SU-DHL-6 (cell line): Measurements from ENCODE around the gene CFAP251.

Experiments
- H2AFZ ChIP-seq: fragments of 200-600 bp; sonication (generic); 2 replicates; pipeline ENCODE4 v1.6.1; 2014; ENCODE audit warnings: low read depth, mild to moderate bottlenecking, moderate library complexity, mixed read lengths, antibody characterized with exemption, low read length; ENCODE audit not compliant: severe bottlenecking
- H3F3A ChIP-seq: fragments of 200-600 bp; shearing (Covaris generic); 2 replicates; pipeline ENCODE4 v1.6.0; 2016; ENCODE audit warnings: antibody characterized with exemption, mild to moderate bottlenecking; ENCODE audit not compliant: insufficient read depth
- H3K27ac ChIP-seq: fragments of 200-600 bp; sonication (generic); 2 replicates; pipeline ENCODE4 v1.5.1; 2016; ENCODE audit warnings: low read depth, mild to moderate bottlenecking, low read length, moderate library complexity, mixed read lengths
- H3K27me3 ChIP-seq: fragments of 200-600 bp; sonication (generic), shearing (Covaris generic); 2 replicates; pipeline ENCODE4 v1.6.0; 2014; ENCODE audit warnings: mild to moderate bottlenecking, low read length
- H3K36me3 ChIP-seq: fragments of 200-600 bp; sonication (generic); 2 replicates; pipeline ENCODE4 v1.6.1; 2014; ENCODE audit warnings: mild to moderate bottlenecking, low read length, mixed read lengths
- H3K4me2 ChIP-seq: fragments of 300-600, 200-600 bp; shearing (Covaris generic), sonication (generic); 2 replicates; pipeline ENCODE4 v1.6.0; 2014; ENCODE audit warnings: low read length, low read depth, mild to moderate bottlenecking; ENCODE audit not compliant: poor library complexity, severe bottlenecking
- H3K4me3 ChIP-seq: fragments of 200-600 bp; sonication (generic); 2 replicates; pipeline ENCODE4 v1.5.1; 2014; ENCODE audit warnings: antibody characterized with exemption, low read length, mild to moderate bottlenecking, mixed read lengths; ENCODE audit not compliant: insufficient read depth, poor library complexity, severe bottlenecking
- H3K79me2 ChIP-seq: fragments of 200-600 bp; sonication (generic); 2 replicates; pipeline ENCODE4 v1.6.1; 2014; ENCODE audit warnings: mild to moderate bottlenecking, low read length, moderate library complexity; ENCODE audit not compliant: insufficient read depth
- H3K9ac ChIP-seq: fragments of 200-600 bp; sonication (generic); 2 replicates; pipeline ENCODE4 v1.7.0; 2014; ENCODE audit warnings: mild to moderate bottlenecking, low read length
- H3K9me2 ChIP-seq: fragments of 200-600 bp; sonication (generic); replicated peaks from 2 replicates; pipeline ENCODE4 v1.6.1; 2014; ENCODE audit warnings: low read length; ENCODE audit not compliant: insufficient read depth
- H3K9me3 ChIP-seq: fragments of 200-600 bp; sonication (generic); 2 replicates; pipeline ENCODE4 v1.6.1; 2014; ENCODE audit warnings: low read length, mixed read lengths; ENCODE audit not compliant: insufficient read depth
- H4K20me1 ChIP-seq: fragments of 200-600 bp; sonication (generic); 2 replicates; pipeline ENCODE4 v1.6.1; 2014; ENCODE audit warnings: low read depth, mild to moderate bottlenecking, antibody characterized with exemption, low read length, moderate library complexity, mixed read lengths
- EZH2phosphoT487 ChIP-seq: fragments of 200-600 bp; sonication (generic), shearing (Covaris generic); conservative IDR thresholded peaks from 2 replicates; pipeline ENCODE4 v1.6.1; 2018; ENCODE audit warnings: mild to moderate bottlenecking, antibody characterized with exemption, low read length, moderate library complexity, mixed read lengths
- TF ChIP-seq, protein P1 (sequence below): fragments of 200-600 bp; sonication (generic); IDR thresholded peaks from one replicate; pipeline ENCODE4 v1.5.1; 2017; ENCODE audit warnings: antibody characterized with exemption, mild to moderate bottlenecking, low read length, moderate library complexity; ENCODE audit not compliant: insufficient read depth, poor library complexity, severe bottlenecking

CFAP251 gene

DNA sequence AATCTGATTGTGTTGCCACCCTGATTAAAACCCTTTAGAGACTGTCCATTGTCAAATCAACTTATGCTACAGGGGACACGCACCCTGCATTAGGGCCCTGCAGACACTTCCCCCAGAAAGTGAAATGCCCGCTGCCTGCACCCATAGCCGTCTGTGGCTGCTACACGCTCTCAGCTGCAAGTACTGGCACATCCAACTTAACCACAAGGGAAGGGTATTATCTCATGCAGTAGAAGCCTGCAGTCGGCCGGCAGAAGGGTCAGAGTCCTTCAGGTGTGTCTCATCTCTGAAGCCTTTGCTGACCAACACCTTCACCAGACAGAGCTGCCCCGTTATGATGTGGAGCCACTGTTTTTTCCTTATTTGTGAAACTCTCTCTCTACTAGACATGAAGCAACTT lies 20.8 kb downstream of the CFAP251 start:
- Histone ChIP-seq H3K27ac (no peak overlapping the region), H3K4me3 (no peak overlapping the region), H3F3A (no peaks in the 10 kb centered on the region), H4K20me1 (no peaks in the 10 kb centered on the region), H3K36me3 (no peaks in the 10 kb centered on the region), H3K79me2 (no peaks in the 10 kb centered on the region), H3K27me3 (no peaks in the 10 kb centered on the region), H2AFZ (no peak overlapping the region), H3K9ac (no peak overlapping the region), H3K9me3 (no peaks in the 10 kb centered on the region), H3K4me2 (no peak overlapping the region), H3K9me2 (no peaks in the 10 kb centered on the region)
- no peak for TF ChIP-seq EZH2phosphoT487
- TF ChIP-seq, protein P1, sequence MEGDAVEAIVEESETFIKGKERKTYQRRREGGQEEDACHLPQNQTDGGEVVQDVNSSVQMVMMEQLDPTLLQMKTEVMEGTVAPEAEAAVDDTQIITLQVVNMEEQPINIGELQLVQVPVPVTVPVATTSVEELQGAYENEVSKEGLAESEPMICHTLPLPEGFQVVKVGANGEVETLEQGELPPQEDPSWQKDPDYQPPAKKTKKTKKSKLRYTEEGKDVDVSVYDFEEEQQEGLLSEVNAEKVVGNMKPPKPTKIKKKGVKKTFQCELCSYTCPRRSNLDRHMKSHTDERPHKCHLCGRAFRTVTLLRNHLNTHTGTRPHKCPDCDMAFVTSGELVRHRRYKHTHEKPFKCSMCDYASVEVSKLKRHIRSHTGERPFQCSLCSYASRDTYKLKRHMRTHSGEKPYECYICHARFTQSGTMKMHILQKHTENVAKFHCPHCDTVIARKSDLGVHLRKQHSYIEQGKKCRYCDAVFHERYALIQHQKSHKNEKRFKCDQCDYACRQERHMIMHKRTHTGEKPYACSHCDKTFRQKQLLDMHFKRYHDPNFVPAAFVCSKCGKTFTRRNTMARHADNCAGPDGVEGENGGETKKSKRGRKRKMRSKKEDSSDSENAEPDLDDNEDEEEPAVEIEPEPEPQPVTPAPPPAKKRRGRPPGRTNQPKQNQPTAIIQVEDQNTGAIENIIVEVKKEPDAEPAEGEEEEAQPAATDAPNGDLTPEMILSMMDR: no peak

GRCh38 chr12:121939992-121940766 lies 21.8 kb downstream of the CFAP251 start:
- H3K9me3 ChIP-seq: no peaks in the 10 kb centered on the region
- H3K27me3 ChIP-seq: no peaks in the 10 kb centered on the region
- H3K9me2 ChIP-seq: no peaks in the 10 kb centered on the region
- TF ChIP-seq, protein P1: no peak
- TF ChIP-seq EZH2phosphoT487: no peak
- H2AFZ ChIP-seq: no peak overlapping the region
- H3K36me3 ChIP-seq: no peaks in the 10 kb centered on the region
- H3K27ac ChIP-seq: no peak overlapping the region
- no peaks in the 10 kb centered on the region for H4K20me1 ChIP-seq
- no peaks in the 10 kb centered on the region for H3K79me2 ChIP-seq
- H3K4me2 ChIP-seq: no peak overlapping the region
- H3K4me3 ChIP-seq: no peak overlapping the region
- H3K9ac ChIP-seq: no peak overlapping the region
- no peaks in the 10 kb centered on the region for H3F3A ChIP-seq

DNA sequence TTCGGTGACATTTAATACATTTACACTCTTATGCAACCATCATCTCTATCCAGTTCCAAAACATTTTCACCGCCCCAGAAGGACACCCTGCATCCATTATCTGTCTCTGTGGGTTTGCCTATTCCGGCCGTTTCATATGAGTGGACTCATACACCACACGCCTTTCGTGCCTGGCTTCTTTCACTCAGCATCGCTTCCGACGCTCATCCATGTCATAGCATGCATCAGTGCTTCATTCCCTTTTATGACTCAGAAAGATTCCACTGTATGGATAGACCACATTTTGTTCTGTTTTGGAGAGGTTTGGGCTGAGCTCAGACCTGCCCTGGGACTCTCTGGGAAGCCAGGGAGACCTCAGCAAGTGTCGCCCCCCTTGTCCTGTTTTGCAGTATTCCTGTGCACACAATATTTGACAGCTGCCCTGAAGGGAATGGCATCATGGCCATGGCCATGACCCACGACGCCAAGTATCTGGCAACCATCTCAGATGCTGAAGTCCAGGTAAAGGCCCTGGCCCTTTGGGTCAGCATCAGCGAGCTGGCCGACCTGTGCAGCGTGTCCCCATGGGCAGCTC lies 23.8 kb downstream of the CFAP251 start:
- H3K9ac ChIP-seq: no peak overlapping the region
- H3K27me3 ChIP-seq: no peaks in the 10 kb centered on the region
- H3K27ac ChIP-seq: no peak overlapping the region
- no peak overlapping the region for H3K4me3 ChIP-seq
- H3F3A ChIP-seq: no peaks in the 10 kb centered on the region
- H3K79me2 ChIP-seq: no peaks in the 10 kb centered on the region
- H3K9me3 ChIP-seq: no peaks in the 10 kb centered on the region
- no peak overlapping the region for H3K4me2 ChIP-seq
- H3K9me2 ChIP-seq: no peaks in the 10 kb centered on the region
- H4K20me1 ChIP-seq: no peaks in the 10 kb centered on the region
- 0 out of 2 replicates have a peak, but pooled peaks cover 5% of the 10 kb centered on the region for H3K36me3 ChIP-seq
- no peak overlapping the region for H2AFZ ChIP-seq
- TF ChIP-seq, protein P1: no peak
- no peak for TF ChIP-seq EZH2phosphoT487
